T-helper 1 cell (primary cell): ENCODE results near the gene ANO7.
"Not testable (repeated sequence)": the region's sequence is repeated elsewhere in the genome, so short reads cannot be mapped to it uniquely, and the experiment has no call there.

Experiments
- DNase-seq, 5 donors: peaks; one replicate each; pipeline ENCODE4 v3.0.0-alpha.2; 2012 to 2020

Gene ANO7

GRCh38 chr2:241193271-241193670, 4.8 kb downstream of the ANO7 start:
- no peak for DNase-seq

- no peak for DNase-seq
Measured at GRCh38 chr2:241194811-241195210, 6.3 kb downstream of the ANO7 start.

DNA sequence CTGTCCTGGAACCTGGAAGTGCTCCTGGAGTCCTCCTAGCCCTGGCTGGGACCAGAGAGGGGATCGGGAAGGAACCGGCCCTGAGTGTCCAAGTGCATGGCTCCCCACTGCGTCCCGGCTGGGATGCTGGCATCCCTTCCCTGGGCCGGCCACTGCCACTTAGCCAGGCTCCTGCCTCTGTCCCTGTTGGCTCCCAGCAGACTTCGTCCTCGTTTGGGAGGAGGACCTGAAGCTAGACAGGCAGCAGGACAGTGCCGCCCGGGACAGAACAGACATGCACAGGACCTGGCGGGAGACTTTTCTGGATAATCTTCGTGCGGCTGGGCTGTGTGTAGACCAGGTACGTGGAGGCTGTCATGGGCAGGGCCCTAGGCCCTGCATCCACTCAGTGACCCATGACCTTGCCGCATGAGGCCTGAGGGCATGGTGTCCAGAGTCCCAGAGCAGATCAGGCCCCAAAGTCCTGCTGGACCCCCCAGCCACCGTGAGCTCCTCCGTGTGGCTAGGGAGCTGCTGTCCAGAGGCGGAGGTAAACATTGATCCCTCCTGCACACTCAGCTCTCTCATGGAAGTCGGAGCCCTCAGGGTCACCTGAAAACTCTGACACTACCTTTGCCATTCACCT, 7.1 kb downstream of the ANO7 start:
- DNase-seq: no peak

GRCh38 chr2:241197246-241197645, 8.8 kb downstream of the ANO7 start:
- DNase-seq: not testable (repeated sequence)

DNA sequence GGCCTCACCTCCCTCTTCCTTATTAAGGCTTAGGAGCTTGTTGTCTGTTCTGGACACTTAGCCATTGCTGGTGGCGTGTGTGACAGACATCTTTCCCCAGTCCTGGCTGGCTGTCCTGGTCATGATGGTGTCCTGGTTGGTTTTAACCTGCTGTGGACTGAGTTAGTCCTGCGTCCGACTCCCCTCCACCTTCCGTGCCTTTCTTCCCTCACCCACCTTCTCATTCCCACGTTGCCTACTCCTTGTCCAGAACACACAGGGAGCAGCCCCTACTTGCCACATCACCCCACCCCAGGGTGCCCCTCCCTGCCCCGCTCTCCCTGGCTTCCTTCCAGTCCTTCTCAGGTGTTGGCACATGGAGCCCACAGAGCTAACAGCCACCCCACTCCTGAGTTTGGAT, 9.5 kb downstream of the ANO7 start:
- DNase-seq: no peak

- no peak for DNase-seq
Measured at GRCh38 chr2:241198381-241199279, 10.2 kb downstream of the ANO7 start.

GRCh38 chr2:241199286-241199685, 10.8 kb downstream of the ANO7 start:
- DNase-seq: no peak

- peak in 1 of 5 donors; percentile 9 for DNase-seq
Measured at GRCh38 chr2:241199897-241200821, 11.7 kb downstream of the ANO7 start.

GRCh38 chr2:241200822-241201395, 12.4 kb downstream of the ANO7 start:
- no peak for DNase-seq

DNA sequence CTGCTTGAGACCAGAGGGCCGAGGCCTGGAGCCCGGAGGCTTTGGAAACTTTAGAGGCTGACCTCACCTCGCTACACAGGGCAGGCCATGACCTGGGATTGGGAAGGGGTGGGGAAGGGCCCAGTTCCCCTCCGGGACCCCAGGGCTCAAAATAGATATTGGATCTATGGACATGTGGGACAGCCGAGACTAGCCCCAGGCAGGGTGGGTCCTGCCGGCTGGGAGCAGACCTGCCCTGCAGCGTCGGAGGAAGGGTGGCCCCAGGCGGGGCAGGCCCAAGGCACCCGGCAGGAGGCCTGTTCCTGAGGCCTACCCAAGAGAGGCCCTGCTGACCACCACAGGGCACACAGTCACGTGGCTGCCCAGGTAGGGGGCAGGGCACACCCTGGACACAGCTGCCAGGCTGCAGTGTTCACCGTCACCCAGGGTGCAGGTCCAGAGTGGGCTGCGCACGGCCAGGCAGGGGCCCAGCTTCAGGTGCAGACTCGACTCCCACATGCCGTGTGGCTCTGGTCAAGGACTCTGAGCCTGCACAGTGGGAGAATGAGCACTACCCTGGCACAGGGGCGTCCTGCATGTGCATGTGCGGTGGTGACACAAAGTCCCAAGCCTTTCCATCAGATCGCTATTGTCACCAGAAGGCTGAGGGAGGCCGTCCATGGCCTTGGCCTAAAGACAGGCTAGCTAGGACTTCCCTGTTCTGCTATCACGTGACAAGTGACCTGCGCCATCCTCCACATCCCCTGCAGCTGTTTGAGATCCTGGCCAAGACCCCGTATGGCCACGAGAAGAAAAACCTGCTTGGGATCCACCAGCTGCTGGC, 13.2 kb downstream of the ANO7 start:
- no peak for DNase-seq

GRCh38 chr2:241202268-241202585, 13.8 kb downstream of the ANO7 start:
- DNase-seq: no peak

DNA sequence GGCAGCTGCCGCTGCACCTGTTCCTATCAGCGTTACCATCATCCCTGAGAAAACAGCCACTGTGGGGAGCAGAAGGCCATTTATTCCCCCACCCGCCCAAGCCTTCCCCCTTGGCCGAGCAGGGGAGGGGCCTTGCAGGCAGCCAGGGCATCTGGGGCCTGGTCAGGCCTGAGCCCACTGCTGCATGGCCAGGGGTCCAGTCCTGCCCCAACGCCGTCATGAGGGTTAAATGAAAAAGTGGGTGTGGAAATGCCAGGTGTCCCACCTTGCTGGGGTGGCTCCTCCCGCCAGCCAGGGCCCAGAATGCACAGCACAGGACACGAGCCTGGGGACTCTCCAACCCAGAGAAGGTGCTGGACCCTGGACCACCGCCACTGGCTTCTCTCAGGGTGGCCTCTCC, 14.2 kb downstream of the ANO7 start:
- no peak for DNase-seq

DNA sequence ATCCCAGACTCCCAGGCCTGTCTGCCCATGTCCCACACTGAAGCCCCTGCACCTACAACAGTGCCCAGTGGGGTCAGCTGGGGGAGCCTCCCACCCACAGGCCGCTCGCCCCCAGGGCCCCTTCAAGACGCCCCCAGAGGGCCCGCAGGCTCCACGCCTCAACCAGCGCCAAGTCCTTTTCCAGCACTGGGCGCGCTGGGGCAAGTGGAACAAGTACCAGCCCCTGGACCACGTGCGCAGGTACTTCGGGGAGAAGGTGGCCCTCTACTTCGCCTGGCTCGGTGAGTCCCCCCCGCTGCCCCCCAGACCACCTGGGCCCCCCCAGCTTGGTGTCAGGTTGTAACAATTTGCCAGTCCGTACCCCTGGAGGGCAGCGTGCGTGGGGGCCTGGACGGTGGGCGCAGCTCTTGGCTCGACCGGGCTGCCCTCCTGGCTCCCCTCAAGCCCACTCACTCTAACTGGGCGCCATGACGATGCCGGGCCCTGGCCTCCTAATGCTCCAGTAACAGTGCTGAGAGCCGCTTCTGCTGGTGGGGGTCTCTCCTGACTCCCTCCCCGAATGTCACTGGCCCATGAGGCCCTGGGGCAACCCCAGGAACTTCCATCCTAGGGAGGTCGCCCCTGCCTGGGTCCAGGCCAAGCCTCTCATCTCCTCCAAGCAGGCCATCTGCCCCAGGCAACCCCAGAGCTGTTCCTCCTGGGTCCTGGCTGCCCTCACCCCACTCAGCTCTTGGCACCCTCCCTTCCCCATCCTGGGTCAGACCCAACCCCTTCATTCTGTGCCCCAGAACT, 14.9 kb downstream of the ANO7 start:
- no peak for DNase-seq

- no peak for DNase-seq
Measured at GRCh38 chr2:241204010-241204384, 15.5 kb downstream of the ANO7 start.

DNA sequence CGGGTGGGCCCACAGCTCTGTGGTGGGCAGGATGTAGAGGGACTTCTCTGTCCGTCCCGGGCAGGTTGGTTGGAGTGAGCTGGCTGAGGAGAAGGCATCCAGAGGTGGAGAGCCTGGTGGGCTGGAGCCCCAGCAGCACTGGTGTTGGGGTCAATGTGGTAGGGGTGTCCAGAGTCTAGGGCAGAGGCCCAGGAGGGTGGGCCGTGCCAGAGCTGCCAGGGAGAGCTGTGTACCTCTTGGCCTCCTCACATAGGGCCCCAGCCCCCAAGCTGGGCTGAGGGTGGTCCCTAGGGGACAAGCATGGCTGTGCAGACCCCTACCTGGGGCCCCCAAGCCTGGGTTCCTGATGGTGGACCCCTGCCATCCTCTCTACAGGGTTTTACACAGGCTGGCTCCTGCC, 16.0 kb downstream of the ANO7 start:
- no peak for DNase-seq

DNA sequence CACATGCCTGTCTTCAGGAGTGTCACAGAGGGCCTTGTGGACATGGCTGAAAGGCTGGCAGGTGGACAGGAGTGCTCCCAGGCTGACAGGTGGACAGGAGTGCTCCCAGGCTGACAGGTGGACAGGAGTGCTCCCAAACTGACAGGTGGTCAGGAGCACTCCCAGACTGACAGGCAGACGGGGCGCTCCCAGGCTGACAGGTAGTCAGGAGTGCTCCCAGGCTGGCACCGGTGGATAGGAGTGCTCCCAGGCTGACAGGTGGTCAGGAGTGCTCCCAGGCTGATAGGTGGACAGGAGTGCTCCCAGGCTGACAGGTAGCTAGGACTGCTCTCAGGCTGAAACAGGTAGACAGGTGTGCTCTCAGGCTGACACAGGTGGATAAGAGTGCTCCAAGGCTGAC, 16.6 kb downstream of the ANO7 start:
- DNase-seq: no peak

GRCh38 chr2:241207151-241207550, 18.7 kb downstream of the ANO7 start:
- no peak for DNase-seq

DNA sequence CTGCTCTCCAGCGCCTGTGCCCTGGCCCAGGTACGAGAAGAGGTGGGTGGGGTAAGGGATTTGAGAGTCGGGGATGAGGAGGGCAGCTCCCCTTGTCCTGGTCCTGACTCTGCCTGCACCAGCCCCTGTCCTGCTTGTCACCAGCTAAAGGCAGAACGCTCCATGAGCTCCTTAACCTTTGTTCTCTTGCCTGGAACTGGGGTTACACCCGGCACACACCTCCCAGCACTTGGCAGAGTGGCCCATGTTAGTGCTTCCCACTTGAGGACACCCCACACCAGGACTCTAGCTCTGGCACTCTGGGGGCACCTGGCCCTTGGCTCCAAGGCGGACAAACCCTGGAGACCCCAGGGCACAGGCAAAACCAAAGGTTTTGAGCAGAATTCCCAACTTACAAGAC, 19.2 kb downstream of the ANO7 start:
- DNase-seq: no peak

GRCh38 chr2:241208058-241208457, 19.6 kb downstream of the ANO7 start:
- no peak for DNase-seq

DNA sequence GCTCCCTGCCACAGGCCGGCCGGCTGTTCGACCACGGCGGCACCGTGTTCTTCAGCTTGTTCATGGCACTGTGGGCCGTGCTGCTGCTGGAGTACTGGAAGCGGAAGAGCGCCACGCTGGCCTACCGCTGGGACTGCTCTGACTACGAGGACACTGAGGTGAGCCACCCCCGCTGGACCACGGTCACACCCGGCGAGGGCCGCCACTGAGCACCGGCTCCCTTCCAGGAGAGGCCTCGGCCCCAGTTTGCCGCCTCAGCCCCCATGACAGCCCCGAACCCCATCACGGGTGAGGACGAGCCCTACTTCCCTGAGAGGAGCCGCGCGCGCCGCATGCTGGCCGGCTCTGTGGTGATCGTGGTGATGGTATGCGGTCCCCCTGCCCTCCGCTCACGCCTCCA, 20.8 kb downstream of the ANO7 start:
- no peak for DNase-seq

DNA sequence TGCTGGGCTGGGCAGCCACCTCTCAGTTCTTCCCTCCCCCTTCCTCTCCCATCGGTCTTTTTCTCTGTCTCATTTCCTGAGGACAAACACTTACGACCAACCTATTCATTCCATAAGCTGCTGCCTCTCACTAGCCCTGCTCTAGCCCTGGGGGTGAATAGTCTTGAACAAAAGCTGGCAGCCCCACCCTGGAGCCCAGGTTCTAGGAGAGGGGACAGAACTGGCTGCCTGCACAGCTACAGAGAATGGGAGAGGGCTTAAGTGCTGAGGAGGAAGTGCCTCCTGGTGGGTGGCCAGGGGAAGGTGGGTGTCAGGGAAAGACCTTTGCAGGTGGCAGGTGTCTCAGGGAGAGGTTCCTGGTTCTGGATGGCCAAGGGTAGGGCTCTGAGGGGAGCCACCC, 22.8 kb downstream of the ANO7 start:
- DNase-seq: no peak
